ENCODE data around the gene ZNRF1. TPM values are rescaled to one million over a fixed set of nuclear protein-coding genes. Genes with fewer than 3 reads are reported as not detected.
A peak's percentile ranks its signal among the peaks of the same experiment; 100 is the strongest.

Gene ZNRF1
- total RNA-seq, 6 experiments from 2014 or later: 10.2 to 18.8 (median 11.1) TPM

DNA sequence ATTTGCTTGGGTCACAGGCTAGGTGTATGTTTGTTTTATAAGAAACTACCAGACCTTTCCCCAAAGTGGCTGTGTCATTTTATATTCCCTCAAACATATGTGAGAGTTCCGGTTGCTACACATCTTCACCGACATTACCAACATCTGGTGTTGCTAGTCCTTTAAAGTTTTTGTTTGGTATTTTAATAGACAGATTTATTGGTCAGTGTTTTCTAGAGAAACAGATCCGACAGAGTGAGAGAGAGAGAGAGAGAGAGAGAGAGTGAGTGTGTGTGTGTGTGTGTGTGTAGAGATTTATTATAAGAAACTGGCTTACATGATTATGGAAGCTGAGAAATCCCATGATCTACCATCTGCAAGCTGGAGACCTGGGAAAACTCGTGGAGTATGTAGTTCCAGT is 86.7 kb downstream of the ZNRF1 start:
- Histone ChIP-seq H3K27me3 (no peaks in the 10 kb centered on the region), H3K27ac (no peak overlapping the region), H3K9me3 (no peaks in the 10 kb centered on the region), H3K4me3 (no peak overlapping the region), H3K36me3 (no peaks in the 10 kb centered on the region), H3K4me1 (peaks cover 0 to 30% (median 13%) of the 10 kb centered on the region in 4 donors)
- WGBS (ENCODE audit: insufficient coverage, low coverage, low lambda C conversion rate, missing lambda C conversion rate): 89% methylated on average over 4 of the region's 4 CpGs
- no peak for ATAC-seq
- intact Hi-C loops (cut with DNase I): no loop called here
- DNase-seq: no peak
- TF ChIP-seq, protein P1, sequence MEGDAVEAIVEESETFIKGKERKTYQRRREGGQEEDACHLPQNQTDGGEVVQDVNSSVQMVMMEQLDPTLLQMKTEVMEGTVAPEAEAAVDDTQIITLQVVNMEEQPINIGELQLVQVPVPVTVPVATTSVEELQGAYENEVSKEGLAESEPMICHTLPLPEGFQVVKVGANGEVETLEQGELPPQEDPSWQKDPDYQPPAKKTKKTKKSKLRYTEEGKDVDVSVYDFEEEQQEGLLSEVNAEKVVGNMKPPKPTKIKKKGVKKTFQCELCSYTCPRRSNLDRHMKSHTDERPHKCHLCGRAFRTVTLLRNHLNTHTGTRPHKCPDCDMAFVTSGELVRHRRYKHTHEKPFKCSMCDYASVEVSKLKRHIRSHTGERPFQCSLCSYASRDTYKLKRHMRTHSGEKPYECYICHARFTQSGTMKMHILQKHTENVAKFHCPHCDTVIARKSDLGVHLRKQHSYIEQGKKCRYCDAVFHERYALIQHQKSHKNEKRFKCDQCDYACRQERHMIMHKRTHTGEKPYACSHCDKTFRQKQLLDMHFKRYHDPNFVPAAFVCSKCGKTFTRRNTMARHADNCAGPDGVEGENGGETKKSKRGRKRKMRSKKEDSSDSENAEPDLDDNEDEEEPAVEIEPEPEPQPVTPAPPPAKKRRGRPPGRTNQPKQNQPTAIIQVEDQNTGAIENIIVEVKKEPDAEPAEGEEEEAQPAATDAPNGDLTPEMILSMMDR (IDR thresholded peaks at IDR 0.05): no peak
- TF ChIP-seq POLR2A (IDR thresholded peaks at IDR 0.05): no peak

DNA sequence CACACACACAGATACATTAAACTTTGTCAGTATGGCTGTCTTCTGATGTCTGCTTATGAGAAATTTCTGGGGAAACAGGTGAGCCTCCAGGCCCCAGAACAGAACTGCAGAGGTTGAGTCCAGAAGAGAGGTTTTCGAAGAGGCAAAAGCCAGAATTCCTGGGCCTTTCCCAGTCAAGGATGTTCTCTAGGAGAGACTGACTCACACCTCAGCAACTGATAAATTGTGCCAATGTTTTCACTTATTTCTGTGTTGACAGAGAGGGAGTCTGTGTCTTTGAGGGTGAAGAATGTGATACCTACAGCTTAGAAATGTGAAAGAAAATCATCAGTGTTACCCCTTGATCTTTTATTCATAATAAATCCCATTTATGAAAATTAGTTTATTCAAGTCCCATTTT is 87.5 kb downstream of the ZNRF1 start:
- no peak for ATAC-seq
- H3K27ac ChIP-seq: no peak overlapping the region
- no peak overlapping the region for H3K4me3 ChIP-seq
- H3K9me3 ChIP-seq: no peaks in the 10 kb centered on the region
- DNase-seq: no peak
- no peaks in the 10 kb centered on the region for H3K36me3 ChIP-seq
- TF ChIP-seq, protein P1 (IDR thresholded peaks at IDR 0.05): no peak
- TF ChIP-seq POLR2A (IDR thresholded peaks at IDR 0.05): no peak
- H3K27me3 ChIP-seq: no peaks in the 10 kb centered on the region
- WGBS (ENCODE audit: insufficient coverage, low coverage, low lambda C conversion rate, missing lambda C conversion rate): 87% methylated on average over 1 of the region's 1 CpG
- intact Hi-C loops (cut with DNase I): no loop called here
- H3K4me1 ChIP-seq: peaks cover 0 to 30% (median 13%) of the 10 kb centered on the region in 4 donors

DNA sequence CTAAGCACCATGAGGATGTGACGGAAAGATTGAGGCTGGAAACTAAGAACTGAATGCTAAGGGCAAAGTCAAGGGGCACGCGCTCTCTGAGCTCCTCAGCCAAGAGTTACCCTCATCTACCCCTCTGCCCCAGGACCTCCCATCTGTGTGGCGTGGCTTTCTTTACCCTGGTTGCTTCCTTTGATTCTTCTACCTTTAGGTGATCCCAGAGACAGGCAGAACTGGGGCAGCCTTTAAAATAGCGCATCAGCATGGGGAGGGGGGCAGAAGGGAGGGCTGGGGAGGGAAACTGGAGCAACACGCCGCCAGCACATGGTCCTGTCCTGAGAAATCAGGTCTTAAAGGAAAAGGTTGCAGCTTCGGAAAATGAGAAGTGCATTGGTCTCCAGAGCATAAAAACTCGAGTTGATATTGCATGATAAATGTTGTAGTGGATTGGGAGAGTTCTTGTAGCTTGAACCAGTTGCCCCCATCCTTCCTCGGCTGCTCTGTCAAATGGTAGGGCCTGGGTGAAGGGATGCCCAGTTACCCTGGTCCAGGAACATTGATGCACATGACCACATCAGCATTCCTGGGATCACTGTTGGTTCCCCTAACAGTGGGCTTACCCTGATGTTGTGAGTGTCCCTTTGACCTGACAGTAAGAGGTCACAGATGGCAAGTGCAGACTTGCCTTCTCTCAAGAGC is 88.0 kb downstream of the ZNRF1 start:
- no peak for DNase-seq

DNA sequence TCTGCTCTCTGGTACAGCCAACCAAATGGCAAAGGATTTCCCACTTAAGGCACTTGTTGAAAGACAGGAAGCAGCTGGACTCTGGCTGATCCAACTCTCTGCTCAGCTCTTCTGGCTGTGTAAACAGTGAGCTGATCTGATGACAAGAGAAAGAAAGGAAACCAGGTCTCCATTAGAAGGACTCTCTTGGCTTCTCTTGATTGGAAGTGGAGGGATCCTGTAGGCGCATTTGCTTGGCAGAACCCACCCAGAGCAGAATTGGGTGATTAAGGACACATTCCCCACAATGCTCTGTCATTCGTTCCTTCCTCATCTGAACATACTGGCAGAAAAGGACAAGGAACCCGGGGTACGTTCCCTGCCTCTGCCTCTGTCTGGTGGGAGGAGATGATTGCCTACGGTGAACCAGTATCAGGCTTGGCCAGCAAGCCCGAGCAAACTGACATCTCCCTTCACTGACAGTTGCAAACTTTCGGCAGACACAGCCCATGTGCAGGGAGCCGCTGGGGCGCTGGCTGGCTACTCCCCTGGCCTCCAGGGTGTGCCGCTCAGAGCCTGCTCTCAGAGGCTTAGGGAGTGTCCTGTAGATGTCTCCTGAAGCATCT is 88.7 kb downstream of the ZNRF1 start:
- no peak for TF ChIP-seq POLR2A (IDR thresholded peaks at IDR 0.05)
- TF ChIP-seq, protein P1 (IDR thresholded peaks at IDR 0.05): no peak
- Histone ChIP-seq H3K9me3 (no peaks in the 10 kb centered on the region), H3K4me3 (no peak overlapping the region), H3K36me3 (no peaks in the 10 kb centered on the region), H3K27ac (peak overlapping the region in 2 of 3 donors; percentile 40 to 53), H3K27me3 (no peaks in the 10 kb centered on the region), H3K4me1 (peaks cover 0 to 32% (median 13%) of the 10 kb centered on the region in 4 donors)
- WGBS (ENCODE audit: insufficient coverage, low coverage, low lambda C conversion rate, missing lambda C conversion rate): 27% methylated on average over 6 of the region's 10 CpGs
- intact Hi-C loops (cut with DNase I): no loop called here
- ATAC-seq (peak; percentile 59 to 71 (median 68)), DNase-seq (no peak)

More for the DNA sequence above, 88.0 kb downstream of the ZNRF1 start:
- no peaks in the 10 kb centered on the region for H3K9me3 ChIP-seq
- 84% methylated on average over 10 of the region's 10 CpGs for WGBS (ENCODE audit: insufficient coverage, low coverage, low lambda C conversion rate, missing lambda C conversion rate)
- no peaks in the 10 kb centered on the region for H3K36me3 ChIP-seq
- TF ChIP-seq POLR2A (IDR thresholded peaks at IDR 0.05): no peak
- TF ChIP-seq, protein P1 (IDR thresholded peaks at IDR 0.05): no peak
- peaks cover 0 to 30% (median 13%) of the 10 kb centered on the region in 4 donors for H3K4me1 ChIP-seq
- H3K4me3 ChIP-seq: no peak overlapping the region
- intact Hi-C loops (cut with DNase I): no loop called here
- H3K27me3 ChIP-seq: no peaks in the 10 kb centered on the region
- H3K27ac ChIP-seq: no peak overlapping the region
- no peak for ATAC-seq

Measured in right lobe of liver (tissue), 6 donors.